Subcutaneous abdominal adipose tissue (tissue), 5 donors: ENCODE data around the gene CLSTN1.

Source experiments
- H3K27ac ChIP-seq: one replicate; pipeline ENCODE4 v1.7.0; 2013; ENCODE audit warnings: low read depth, mild to moderate bottlenecking, inconsistent platforms, low read length, moderate library complexity
- H3K27me3 ChIP-seq, 5 donors: one replicate each; pipeline ENCODE4 v1.7.0; 2013; ENCODE audit warnings: low read length in 5 of 5, inconsistent platforms in 1 of 5; ENCODE audit not compliant: control insufficient read depth in 5 of 5, insufficient read depth in 4 of 5
- H3K36me3 ChIP-seq, 5 donors: one replicate each; pipeline ENCODE4 v1.7.0; 2013; ENCODE audit warnings: low read length in 5 of 5; ENCODE audit not compliant: control insufficient read depth in 5 of 5, insufficient read depth in 5 of 5
- H3K4me1 ChIP-seq, 5 donors: one replicate each; pipeline ENCODE4 v1.7.0; 2013; ENCODE audit warnings: low read length in 5 of 5, mild to moderate bottlenecking in 3 of 5, moderate library complexity in 1 of 5; ENCODE audit not compliant: control insufficient read depth in 5 of 5, insufficient read depth in 5 of 5
- H3K4me3 ChIP-seq, 5 donors: one replicate each; pipeline ENCODE4 v1.7.0; 2013; ENCODE audit warnings: low read length in 5 of 5, low read depth in 1 of 5
- H3K9ac ChIP-seq, 5 donors: one replicate each; pipeline ENCODE4 v1.7.0; 2013; ENCODE audit warnings: low read length in 5 of 5, mild to moderate bottlenecking in 4 of 5, moderate library complexity in 3 of 5
- H3K9me3 ChIP-seq, 5 donors: one replicate each; pipeline ENCODE4 v1.7.0; 2013; ENCODE audit warnings: low read length in 5 of 5; ENCODE audit not compliant: control insufficient read depth in 5 of 5
- donor health status: healthy.
- donor health status: healthy.
- donor health status: healthy.
- donor health status: healthy.
- donor health status: healthy.

The CLSTN1 gene

DNA sequence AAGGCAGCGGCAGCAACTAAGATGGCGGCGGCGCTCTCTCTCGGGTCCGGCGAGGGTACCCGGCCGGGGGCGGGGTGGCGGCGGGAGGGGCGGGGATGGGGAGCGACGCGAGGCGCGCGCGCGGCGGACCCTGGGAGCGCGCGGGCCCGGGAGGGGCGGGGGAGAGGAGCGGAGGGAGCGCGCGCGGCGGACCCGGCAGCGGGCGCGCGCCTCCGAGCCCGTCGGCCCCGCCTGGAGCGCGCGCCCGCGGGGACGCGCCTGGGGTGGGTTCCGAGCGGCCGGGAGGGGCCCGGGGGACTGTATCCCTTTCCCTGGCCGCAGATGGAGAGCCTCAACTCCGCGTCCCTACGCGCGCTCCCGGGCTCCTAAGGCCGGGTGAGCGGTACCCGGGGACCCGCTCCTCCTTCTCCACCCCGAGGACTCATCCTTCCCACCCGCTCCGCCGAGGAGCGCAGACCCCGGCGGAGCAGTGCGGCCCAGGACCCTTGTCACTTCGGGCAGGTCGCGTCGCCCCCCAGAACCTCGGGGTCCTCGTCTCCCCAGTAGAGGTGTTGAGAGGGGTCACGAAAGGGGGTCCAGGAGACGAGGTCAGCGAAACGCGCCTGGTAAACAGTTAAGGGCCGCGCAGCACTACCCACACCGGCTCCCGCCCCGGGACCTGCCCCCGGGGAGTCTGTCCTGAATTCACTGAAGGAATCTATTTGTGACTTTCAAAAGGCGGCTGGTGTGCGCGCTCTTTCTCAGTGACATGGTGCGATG lies at the start of gene CLSTN1:
Gene CLSTN1 (minus strand): TSS at position 23 of the 759 bp plus-strand sequence. CDS start 232 bp downstream, outside the sequence.
- Histone ChIP-seq H3K9ac (peak within 1 kb of the TSS in 4 of 5 donors; percentile 35 to 83 (median 54)), H3K4me1 (peaks cover 6 to 37% (median 29%) of the 10 kb centered on the region in 5 donors)

DNA sequence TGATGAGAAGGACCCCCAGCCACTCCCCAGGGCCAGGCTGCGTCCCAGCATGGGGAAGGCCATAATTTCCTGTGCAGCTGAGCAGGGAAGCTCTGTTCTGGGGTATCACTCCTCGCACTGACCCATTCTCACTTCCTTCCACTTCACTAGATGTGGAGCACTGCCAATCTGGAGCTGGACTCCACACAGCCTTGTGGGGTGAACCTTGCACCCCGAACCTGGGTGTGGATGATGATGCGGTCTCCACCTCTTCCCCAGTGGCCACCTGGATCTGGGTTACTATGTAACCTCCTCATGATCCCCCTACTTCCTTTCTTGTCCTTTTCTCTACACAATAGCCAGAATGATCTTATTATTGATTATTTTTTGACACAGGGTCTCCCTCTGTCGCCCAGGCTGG lies 49.6 kb upstream of the CLSTN1 start:
- peak overlapping the region in 1 of 5 donors; percentile 28 for H3K9ac ChIP-seq
- H3K27ac ChIP-seq = no peak overlapping the region
- H3K27me3 ChIP-seq = no peaks in the 10 kb centered on the region
- H3K36me3 ChIP-seq = peaks cover 0 to 43% (median 32%) of the 10 kb centered on the region in 5 donors
- H3K4me3 ChIP-seq = no peak overlapping the region
- peaks cover 0 to 45% (median 16%) of the 10 kb centered on the region in 5 donors for H3K4me1 ChIP-seq
- no peaks in the 10 kb centered on the region for H3K9me3 ChIP-seq

More for the DNA sequence above, at the start of gene CLSTN1:
- peak within 1 kb of the TSS; percentile 46 for H3K27ac ChIP-seq
- no peaks in the 10 kb centered on the region for H3K27me3 ChIP-seq
- H3K4me3 ChIP-seq = peak within 1 kb of the TSS; percentile 72 to 87 (median 81)
- no peaks in the 10 kb centered on the region for H3K36me3 ChIP-seq
- no peaks in the 10 kb centered on the region for H3K9me3 ChIP-seq

DNA sequence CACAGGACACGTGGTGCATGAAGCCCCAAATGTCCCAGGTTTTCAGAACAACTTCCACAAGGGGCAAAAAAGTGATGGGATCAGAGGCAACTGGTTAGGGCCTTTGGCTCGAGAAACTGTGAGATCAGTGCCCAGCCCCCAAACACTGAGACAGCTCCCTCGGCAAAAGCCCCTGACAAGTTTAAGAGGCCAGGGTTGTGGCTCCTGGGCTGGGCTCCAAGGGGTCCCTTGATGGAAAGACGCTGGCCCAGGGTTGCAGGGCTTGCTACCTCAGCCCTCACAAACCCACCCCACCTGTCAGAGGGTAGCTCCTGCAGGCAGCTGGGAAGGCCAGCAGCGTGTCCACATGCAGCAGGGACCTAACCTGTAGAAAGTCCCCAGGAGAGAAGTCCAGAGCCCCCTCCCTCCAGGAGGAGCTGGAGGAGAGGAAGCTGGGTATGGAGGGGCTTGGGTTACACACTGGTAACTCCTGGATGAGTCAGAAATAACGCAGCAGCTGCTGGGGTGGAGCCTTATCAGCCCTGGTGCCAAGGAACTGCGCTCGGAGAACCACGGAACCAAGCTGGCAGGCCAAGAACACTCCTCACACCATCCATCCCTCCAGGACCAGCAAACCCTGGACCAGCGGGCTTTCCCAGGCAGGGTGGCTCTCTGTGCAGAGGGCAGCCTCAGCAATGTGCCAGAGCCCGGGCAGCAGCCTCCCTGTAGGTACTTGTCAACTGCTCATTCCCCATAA lies 48.8 kb upstream of the CLSTN1 start:
- Histone ChIP-seq H3K27me3 (no peaks in the 10 kb centered on the region), H3K9ac (no peak overlapping the region), H3K4me3 (no peak overlapping the region), H3K9me3 (no peaks in the 10 kb centered on the region), H3K4me1 (peaks cover 0 to 38% (median 16%) of the 10 kb centered on the region in 5 donors), H3K27ac (no peak overlapping the region), H3K36me3 (peaks cover 0 to 50% (median 37%) of the 10 kb centered on the region in 5 donors)

DNA sequence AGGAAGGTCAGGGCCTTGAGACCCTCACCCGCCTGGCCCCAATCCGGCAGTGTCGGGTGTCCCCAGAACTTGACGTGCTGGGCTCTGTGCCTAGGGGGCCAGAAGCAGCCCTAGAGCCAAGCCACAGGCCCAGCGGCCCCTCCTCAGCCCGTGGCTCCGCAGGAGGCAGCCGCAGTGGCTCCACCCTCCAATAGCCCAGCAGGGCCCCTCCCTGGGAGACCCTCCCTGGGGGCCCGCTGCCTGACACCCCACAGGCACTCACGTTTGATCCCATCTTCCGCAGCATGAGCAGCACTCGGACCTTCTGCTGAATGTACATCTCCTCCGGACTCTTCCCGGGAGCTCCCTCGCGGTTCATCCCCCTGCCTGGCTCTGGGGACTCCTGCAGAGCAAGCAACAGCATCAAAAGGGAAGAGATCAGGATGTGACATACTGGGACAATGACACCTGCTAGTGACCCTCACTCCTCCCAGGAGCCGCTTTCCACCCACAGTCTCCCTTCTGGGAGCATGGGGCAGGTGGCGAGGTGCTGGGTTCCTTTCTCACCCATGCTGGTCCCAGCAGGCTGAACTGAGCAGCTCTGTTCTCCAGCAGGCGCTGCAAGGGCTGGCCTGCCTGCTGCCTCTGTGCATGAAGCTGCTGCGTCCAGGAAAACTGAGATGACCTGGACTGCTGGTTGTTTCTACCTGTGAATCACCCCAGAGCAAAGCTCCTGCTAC lies 48.1 kb upstream of the CLSTN1 start:
- H3K27ac ChIP-seq = no peak overlapping the region
- no peak overlapping the region for H3K4me3 ChIP-seq
- H3K27me3 ChIP-seq = no peaks in the 10 kb centered on the region
- no peaks in the 10 kb centered on the region for H3K9me3 ChIP-seq
- peaks cover 0 to 51% (median 39%) of the 10 kb centered on the region in 5 donors for H3K36me3 ChIP-seq
- H3K4me1 ChIP-seq = peaks cover 0 to 38% (median 16%) of the 10 kb centered on the region in 5 donors
- no peak overlapping the region for H3K9ac ChIP-seq

DNA sequence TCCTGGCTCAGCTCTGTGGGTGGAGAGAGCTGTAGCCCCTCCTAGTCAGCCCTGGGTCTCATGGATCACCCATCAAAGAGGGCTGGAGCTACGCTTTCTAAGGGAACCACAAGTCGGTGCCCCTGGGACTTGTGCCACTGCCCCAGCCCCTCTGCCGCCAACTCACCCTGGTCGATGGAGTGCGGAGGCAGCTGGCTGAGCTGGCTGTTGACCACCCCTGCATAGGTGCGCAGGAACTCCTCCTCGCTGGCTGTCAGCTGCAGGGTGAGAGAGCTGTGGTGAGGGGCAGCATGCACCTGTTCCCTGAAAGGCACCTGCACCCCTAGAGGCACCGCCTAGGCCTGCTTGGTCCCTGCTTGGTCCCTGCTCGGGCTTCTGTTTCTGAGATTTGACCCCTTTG lies 47.3 kb upstream of the CLSTN1 start:
- Histone ChIP-seq H3K27me3 (no peaks in the 10 kb centered on the region), H3K4me1 (peaks cover 0 to 43% (median 16%) of the 10 kb centered on the region in 5 donors), H3K36me3 (peaks cover 0 to 54% (median 43%) of the 10 kb centered on the region in 5 donors), H3K9ac (no peak overlapping the region), H3K4me3 (no peak overlapping the region), H3K27ac (no peak overlapping the region), H3K9me3 (no peaks in the 10 kb centered on the region)

DNA sequence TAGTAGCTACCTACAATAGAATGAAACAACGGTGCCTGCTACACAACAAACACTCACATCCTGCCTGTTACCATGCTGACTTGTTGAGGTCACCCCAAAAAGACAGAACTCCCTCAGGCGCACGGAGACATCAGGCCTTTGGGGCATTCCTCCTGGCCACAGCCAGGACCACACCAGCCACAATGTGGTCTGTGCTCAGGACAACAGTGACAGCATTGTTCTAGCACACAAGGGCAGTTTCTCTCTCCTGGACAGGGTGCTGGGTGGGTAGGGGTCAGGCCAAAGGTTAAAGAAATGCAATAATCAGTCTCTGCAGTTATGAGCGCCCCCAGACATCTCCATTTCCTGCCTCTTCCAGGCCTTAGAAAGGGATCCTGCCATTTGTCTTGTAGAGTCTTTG lies 46.8 kb upstream of the CLSTN1 start:
- Histone ChIP-seq H3K36me3 (peaks cover 0 to 56% (median 46%) of the 10 kb centered on the region in 5 donors), H3K4me3 (no peak overlapping the region), H3K27ac (no peak overlapping the region), H3K9ac (no peak overlapping the region), H3K4me1 (peaks cover 0 to 45% (median 16%) of the 10 kb centered on the region in 5 donors), H3K27me3 (no peaks in the 10 kb centered on the region), H3K9me3 (no peaks in the 10 kb centered on the region)

DNA sequence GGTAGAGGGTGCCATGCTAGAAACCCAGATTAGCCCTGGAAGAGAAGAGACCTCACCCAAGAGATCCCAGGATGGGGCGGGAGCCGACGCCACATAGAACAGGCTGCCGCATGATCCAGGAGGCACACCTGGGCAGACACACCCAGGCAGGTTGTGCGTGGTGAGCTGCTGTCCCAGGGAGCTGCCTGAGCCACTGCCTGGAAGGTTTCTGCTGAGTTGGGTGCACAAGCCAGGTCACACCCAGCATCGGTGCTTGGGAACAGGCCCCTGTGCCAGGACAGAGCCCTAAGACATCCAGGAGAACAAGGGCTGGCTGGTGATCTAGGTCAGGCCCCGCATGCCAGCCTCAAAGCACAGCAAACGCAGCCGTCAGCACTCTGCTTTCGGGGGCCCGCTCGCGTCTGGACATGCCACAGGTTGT lies 46.1 kb upstream of the CLSTN1 start:
- peaks cover 0 to 38% (median 8%) of the 10 kb centered on the region in 5 donors for H3K4me1 ChIP-seq

DNA sequence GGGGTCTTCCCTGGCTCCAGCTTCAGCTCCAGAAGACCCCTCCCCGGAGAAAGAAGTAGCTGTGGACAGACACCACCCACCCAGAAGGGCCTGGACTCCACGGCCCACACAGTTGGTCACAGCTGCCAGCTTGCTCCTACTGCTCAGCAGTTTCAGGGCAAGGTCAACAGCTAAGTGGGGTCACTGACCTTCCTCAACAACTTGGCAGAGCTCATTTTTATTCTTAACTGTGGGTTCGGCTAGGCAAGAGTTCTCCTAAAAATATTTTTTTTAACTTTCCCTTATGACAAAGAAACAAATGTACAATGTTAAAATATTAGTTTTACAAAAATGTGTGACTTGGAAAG lies 44.5 kb upstream of the CLSTN1 start:
- H3K27ac ChIP-seq = no peak overlapping the region

More for the DNA sequence above, 46.1 kb upstream of the CLSTN1 start:
- Histone ChIP-seq H3K9ac (no peak overlapping the region), H3K36me3 (peaks cover 0 to 56% (median 46%) of the 10 kb centered on the region in 5 donors), H3K9me3 (no peaks in the 10 kb centered on the region), H3K27me3 (no peaks in the 10 kb centered on the region), H3K4me3 (no peak overlapping the region), H3K27ac (no peak overlapping the region)

DNA sequence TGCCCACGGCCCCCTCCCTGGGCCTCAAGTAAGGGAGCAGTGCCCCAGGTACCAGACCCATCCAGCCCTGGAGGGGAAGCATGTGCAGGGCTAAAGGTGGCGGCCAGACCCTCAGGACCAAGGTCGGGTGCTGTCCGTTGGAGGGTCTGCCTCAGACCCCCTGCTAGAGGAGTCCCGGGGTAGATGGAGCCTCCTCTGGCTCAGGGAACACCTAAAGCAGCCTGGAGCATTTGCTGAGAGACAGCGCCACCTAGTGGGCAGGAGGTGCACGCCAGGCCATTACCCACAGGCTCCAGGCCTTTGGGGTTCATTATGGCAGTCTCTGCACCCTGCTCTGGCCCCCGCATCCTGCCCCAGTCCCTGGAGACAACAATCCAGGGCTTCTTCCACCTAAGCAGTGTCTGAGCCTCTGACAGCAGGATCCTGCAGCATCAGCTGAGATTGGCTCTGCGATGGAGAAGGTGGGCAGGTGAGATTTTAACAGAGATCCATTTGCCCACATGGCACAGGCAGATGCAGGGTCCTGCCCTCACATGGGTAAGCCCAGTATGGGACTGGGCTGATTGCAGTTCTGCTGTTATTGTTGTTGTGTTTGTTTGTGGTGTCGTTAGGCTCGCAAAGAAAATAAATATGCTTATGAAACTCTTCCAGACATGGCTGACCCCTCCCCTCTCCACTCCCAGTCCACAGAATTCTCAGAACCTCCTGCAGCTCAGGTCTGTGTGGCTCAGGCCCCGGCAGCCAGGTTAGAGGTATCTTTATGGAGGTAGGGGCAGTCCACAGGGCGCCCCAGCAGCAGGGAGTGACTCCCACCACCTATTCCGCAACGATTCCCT lies 43.9 kb upstream of the CLSTN1 start:
- Histone ChIP-seq H3K9ac (no peak overlapping the region), H3K27ac (no peak overlapping the region), H3K4me3 (no peak overlapping the region), H3K4me1 (peaks cover 0 to 21% (median 0%) of the 10 kb centered on the region in 5 donors), H3K36me3 (peaks cover 0 to 62% (median 52%) of the 10 kb centered on the region in 5 donors), H3K27me3 (no peaks in the 10 kb centered on the region), H3K9me3 (no peaks in the 10 kb centered on the region)

More for the DNA sequence above, 44.5 kb upstream of the CLSTN1 start:
- no peaks in the 10 kb centered on the region for H3K27me3 ChIP-seq
- H3K36me3 ChIP-seq = peaks cover 0 to 64% (median 50%) of the 10 kb centered on the region in 5 donors
- no peak overlapping the region for H3K4me3 ChIP-seq
- no peaks in the 10 kb centered on the region for H3K9me3 ChIP-seq
- H3K9ac ChIP-seq = no peak overlapping the region
- H3K4me1 ChIP-seq = peaks cover 0 to 24% (median 0%) of the 10 kb centered on the region in 5 donors
